Neural progenitor cell (in vitro differentiated cells): ENCODE measurements around the gene NDUFS6. TPM values are rescaled to one million over a fixed set of nuclear protein-coding genes. Genes with fewer than 3 reads are reported as not detected.
"Not testable (repeated sequence)": the region's sequence is repeated elsewhere in the genome, so short reads cannot be mapped to it uniquely, and the experiment has no call there.

Experiments used
- DNase-seq: peaks from one replicate; pipeline ENCODE4 v3.0.0-alpha.2; 2016; ENCODE audit warnings: low spot score
- H2AFZ ChIP-seq: fragments of 200-600 bp; sonication (generic); replicated peaks from 2 replicates; pipeline ENCODE4 v1.6.1; 2016; ENCODE audit warnings: antibody characterized with exemption
- H3F3A ChIP-seq: fragments of 200-600 bp; sonication (generic); 2 replicates; pipeline ENCODE4 v1.6.1; 2016; ENCODE audit warnings: antibody characterized with exemption, low read depth
- H3K27ac ChIP-seq: fragments of 200-600 bp; sonication (generic); 2 replicates; pipeline ENCODE4 v1.5.1; 2016; ENCODE audit warnings: mild to moderate bottlenecking
- H3K27me3 ChIP-seq: fragments of 200-600 bp; sonication (generic); 2 replicates; pipeline ENCODE4 v1.6.1; 2016; ENCODE audit warnings: mild to moderate bottlenecking, moderate library complexity
- H3K36me3 ChIP-seq: fragments of 200-600 bp; sonication (generic); 2 replicates; pipeline ENCODE4 v1.5.1; 2016
- H3K4me1 ChIP-seq: fragments of 200-600 bp; sonication (generic); 2 replicates; pipeline ENCODE4 v1.6.1; 2016; ENCODE audit warnings: mixed run types
- H3K4me2 ChIP-seq: fragments of 200-600 bp; sonication (generic); 2 replicates; pipeline ENCODE4 v1.6.1; 2016
- H3K4me3 ChIP-seq: fragments of 200-600 bp; sonication (generic); 2 replicates; pipeline ENCODE4 v1.5.1; 2016
- H3K79me2 ChIP-seq: fragments of 200-600 bp; sonication (generic); 2 replicates; pipeline ENCODE4 v1.6.1; 2016; ENCODE audit warnings: low read depth
- H3K9ac ChIP-seq: fragments of 200-600 bp; sonication (generic); 2 replicates; pipeline ENCODE4 v1.6.1; 2016
- H3K9me3 ChIP-seq: fragments of 200-600 bp; sonication (generic); 2 replicates; pipeline ENCODE4 v1.5.1; 2016; ENCODE audit warnings: low read depth
- H4K20me1 ChIP-seq: fragments of 200-600 bp; sonication (generic); 2 replicates; pipeline ENCODE4 v1.6.1; 2016; ENCODE audit warnings: low read depth
- H3K27ac Mint-ChIP-seq: 3 replicates; pipeline ENCODE4 v1.8.0; 2021; ENCODE audit warnings: mixed read lengths
- H3K27me3 Mint-ChIP-seq: 2 replicates; pipeline ENCODE4 v1.8.0; 2022; ENCODE audit warnings: low read depth, mild to moderate bottlenecking, inconsistent platforms, moderate library complexity, mixed read lengths; ENCODE audit not compliant: insufficient read depth
- H3K36me3 Mint-ChIP-seq: 3 replicates; pipeline ENCODE4 v1.8.0; 2021; ENCODE audit warnings: mixed read lengths
- H3K4me1 Mint-ChIP-seq: 3 replicates; pipeline ENCODE4 v1.8.0; 2021; ENCODE audit warnings: mixed read lengths
- H3K4me3 Mint-ChIP-seq: 3 replicates; pipeline ENCODE4 v1.8.0; 2021; ENCODE audit warnings: mild to moderate bottlenecking, moderate library complexity, mixed read lengths
- H3K9me3 Mint-ChIP-seq: 3 replicates; pipeline ENCODE4 v1.8.0; 2020; ENCODE audit warnings: mixed read lengths
- EZH2 ChIP-seq: fragments of 200-600 bp; sonication (generic); IDR thresholded peaks from 2 replicates; pipeline ENCODE4 v1.6.1; 2017; ENCODE audit warnings: antibody characterized with exemption, mild to moderate bottlenecking, moderate library complexity
- EZH2phosphoT487 ChIP-seq: fragments of 200-600 bp; sonication (generic); IDR thresholded peaks from 2 replicates; pipeline ENCODE4 v1.6.1; 2017; ENCODE audit warnings: antibody characterized with exemption
- total RNA-seq: library from RNA; depleted of rRNA; stranded (reverse); fragments of >200 nt; gene quantifications from 2 replicates; pipeline ENCODE4 v1.2.3, GENCODE V29; 2015; ENCODE audit warnings: low replicate concordance
- TF ChIP-seq, protein P1 (sequence below): fragments of 200-600 bp; sonication (generic); IDR thresholded peaks from 2 replicates; pipeline ENCODE4 v1.5.1; 2017; ENCODE audit warnings: antibody characterized with exemption, mild to moderate bottlenecking

The NDUFS6 gene
- total RNA-seq, 1 donor from 2014 or later: 54.2 TPM

DNA sequence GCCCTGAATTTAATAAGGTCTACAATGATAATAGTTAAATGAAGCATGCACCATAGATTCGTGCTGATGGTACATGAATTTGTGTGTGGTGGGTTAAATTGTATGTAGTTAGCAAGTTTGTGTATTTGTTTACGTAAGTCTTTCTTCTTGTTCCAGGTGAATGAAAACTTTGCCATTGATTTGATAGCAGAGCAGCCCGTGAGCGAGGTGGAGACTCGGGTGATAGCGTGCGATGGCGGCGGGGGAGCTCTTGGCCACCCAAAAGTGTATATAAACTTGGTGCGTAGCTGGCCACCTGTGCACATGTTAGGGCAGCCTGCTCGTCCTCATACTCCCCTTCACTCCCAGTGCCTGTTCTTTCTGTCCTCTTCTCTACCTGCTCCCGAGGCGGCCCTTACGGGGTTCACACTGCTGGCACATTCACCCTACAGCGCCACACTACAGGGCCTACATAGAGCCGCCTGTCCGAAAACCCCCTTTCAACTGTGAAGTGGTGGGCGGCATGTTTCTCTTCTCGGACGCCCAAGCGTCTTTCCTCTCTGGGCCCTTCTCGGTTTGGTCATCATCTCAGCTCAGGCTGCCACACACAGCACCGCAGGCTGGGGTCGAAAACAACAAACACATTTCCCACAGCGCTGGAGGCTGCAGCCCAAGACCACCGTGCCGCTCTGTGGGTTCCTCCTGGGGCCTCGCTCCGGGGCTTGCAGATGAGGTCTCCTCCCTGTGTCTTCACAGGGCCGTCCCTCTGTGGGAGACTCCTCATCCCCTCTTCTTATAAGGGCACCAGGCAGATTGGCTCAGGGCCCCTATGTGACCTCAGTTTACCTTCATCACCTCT lies 13.2 kb downstream of the NDUFS6 start:
- peaks cover 40% of the 10 kb centered on the region for H3K79me2 ChIP-seq
- peaks cover 6% of the 10 kb centered on the region for H3F3A ChIP-seq
- no peak overlapping the region for H3K27ac ChIP-seq
- no peak overlapping the region for H3K9ac ChIP-seq
- peaks cover 20% of the 10 kb centered on the region for H4K20me1 ChIP-seq
- no peak overlapping the region for H2AFZ ChIP-seq
- H3K36me3 ChIP-seq: peaks cover 10% of the 10 kb centered on the region
- H3K4me1 ChIP-seq: peaks cover 10% of the 10 kb centered on the region
- no peaks in the 10 kb centered on the region for H3K4me1 Mint-ChIP-seq
- H3K9me3 ChIP-seq: no peaks in the 10 kb centered on the region
- H3K27me3 Mint-ChIP-seq: no peaks in the 10 kb centered on the region
- H3K4me3 ChIP-seq: no peak overlapping the region
- no peak for DNase-seq
- H3K27ac Mint-ChIP-seq: no peak overlapping the region
- TF ChIP-seq, protein P1, sequence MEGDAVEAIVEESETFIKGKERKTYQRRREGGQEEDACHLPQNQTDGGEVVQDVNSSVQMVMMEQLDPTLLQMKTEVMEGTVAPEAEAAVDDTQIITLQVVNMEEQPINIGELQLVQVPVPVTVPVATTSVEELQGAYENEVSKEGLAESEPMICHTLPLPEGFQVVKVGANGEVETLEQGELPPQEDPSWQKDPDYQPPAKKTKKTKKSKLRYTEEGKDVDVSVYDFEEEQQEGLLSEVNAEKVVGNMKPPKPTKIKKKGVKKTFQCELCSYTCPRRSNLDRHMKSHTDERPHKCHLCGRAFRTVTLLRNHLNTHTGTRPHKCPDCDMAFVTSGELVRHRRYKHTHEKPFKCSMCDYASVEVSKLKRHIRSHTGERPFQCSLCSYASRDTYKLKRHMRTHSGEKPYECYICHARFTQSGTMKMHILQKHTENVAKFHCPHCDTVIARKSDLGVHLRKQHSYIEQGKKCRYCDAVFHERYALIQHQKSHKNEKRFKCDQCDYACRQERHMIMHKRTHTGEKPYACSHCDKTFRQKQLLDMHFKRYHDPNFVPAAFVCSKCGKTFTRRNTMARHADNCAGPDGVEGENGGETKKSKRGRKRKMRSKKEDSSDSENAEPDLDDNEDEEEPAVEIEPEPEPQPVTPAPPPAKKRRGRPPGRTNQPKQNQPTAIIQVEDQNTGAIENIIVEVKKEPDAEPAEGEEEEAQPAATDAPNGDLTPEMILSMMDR: no peak
- no peak for TF ChIP-seq EZH2phosphoT487
- TF ChIP-seq EZH2: no peak
- H3K4me2 ChIP-seq: no peak overlapping the region
- no peak overlapping the region for H3K4me3 Mint-ChIP-seq
- peaks cover 62% of the 10 kb centered on the region for H3K36me3 Mint-ChIP-seq
- H3K27me3 ChIP-seq: no peaks in the 10 kb centered on the region
- H3K9me3 Mint-ChIP-seq: no peaks in the 10 kb centered on the region

GRCh38 chr5:1815071-1815786 lies 14.0 kb downstream of the NDUFS6 start:
- H3K9ac ChIP-seq: no peak overlapping the region
- H3K4me2 ChIP-seq: no peak overlapping the region
- DNase-seq: no peak
- H4K20me1 ChIP-seq: peaks cover 16% of the 10 kb centered on the region
- Mint-ChIP-seq H3K27ac (no peak overlapping the region), H3K4me1 (no peaks in the 10 kb centered on the region), H3K36me3 (peaks cover 66% of the 10 kb centered on the region), H3K27me3 (no peaks in the 10 kb centered on the region), H3K9me3 (no peaks in the 10 kb centered on the region), H3K4me3 (no peak overlapping the region)
- peaks cover 10% of the 10 kb centered on the region for H3K4me1 ChIP-seq
- H3K27me3 ChIP-seq: no peaks in the 10 kb centered on the region
- TF ChIP-seq EZH2 (no peak), EZH2phosphoT487 (no peak)
- TF ChIP-seq, protein P1: no peak
- no peak overlapping the region for H3K27ac ChIP-seq
- peaks cover 38% of the 10 kb centered on the region for H3K79me2 ChIP-seq
- H3K36me3 ChIP-seq: peaks cover 12% of the 10 kb centered on the region
- H3F3A ChIP-seq: peaks cover 6% of the 10 kb centered on the region
- H3K4me3 ChIP-seq: no peak overlapping the region
- H2AFZ ChIP-seq: no peak overlapping the region
- no peaks in the 10 kb centered on the region for H3K9me3 ChIP-seq

DNA sequence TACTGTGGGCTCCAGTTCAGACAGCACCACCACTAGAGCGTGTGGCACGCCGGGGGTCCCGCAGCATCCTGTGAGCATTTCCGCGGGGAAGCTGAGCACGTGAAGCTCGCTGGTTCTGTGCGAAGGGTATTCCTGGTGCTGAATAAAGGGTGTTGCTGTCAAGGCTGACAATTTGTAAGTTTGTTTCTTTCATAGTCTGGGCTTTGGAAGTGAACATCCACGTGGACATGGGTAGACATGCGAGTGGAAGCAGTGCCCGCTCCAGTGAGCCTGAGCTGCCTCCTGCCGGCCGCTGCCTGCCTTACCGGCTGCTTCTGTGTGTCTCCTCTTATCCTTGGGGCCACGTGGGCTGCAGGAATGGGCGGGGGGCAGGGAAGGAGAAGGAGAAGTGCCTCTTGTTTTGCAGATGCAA lies 14.7 kb downstream of the NDUFS6 start:
- Histone ChIP-seq H3K4me2 (no peak overlapping the region), H3F3A (peaks cover 6% of the 10 kb centered on the region), H3K9ac (no peak overlapping the region), H3K27ac (no peak overlapping the region), H2AFZ (no peak overlapping the region), H3K36me3 (peaks cover 12% of the 10 kb centered on the region), H3K4me3 (no peak overlapping the region), H3K79me2 (peaks cover 33% of the 10 kb centered on the region), H3K9me3 (no peaks in the 10 kb centered on the region), H4K20me1 (peaks cover 11% of the 10 kb centered on the region), H3K27me3 (no peaks in the 10 kb centered on the region), H3K4me1 (peaks cover 10% of the 10 kb centered on the region)
- Mint-ChIP-seq H3K4me1 (no peaks in the 10 kb centered on the region), H3K27ac (no peak overlapping the region), H3K27me3 (no peaks in the 10 kb centered on the region), H3K36me3 (peaks cover 64% of the 10 kb centered on the region), H3K9me3 (no peaks in the 10 kb centered on the region), H3K4me3 (no peak overlapping the region)
- no peak for TF ChIP-seq EZH2phosphoT487
- TF ChIP-seq, protein P1: peak; percentile 5
- no peak for DNase-seq

GRCh38 chr5:1816495-1817089 lies 15.4 kb downstream of the NDUFS6 start:
- H4K20me1 ChIP-seq, H3K9me3 ChIP-seq, DNase-seq, H3K9ac ChIP-seq, H3K27ac ChIP-seq, H3K27ac Mint-ChIP-seq, H3K4me2 ChIP-seq, H3K4me3 Mint-ChIP-seq, H3K27me3 Mint-ChIP-seq, H2AFZ ChIP-seq, H3K4me3 ChIP-seq, H3K27me3 ChIP-seq, H3K36me3 ChIP-seq, H3F3A ChIP-seq, H3K9me3 Mint-ChIP-seq, H3K4me1 Mint-ChIP-seq: not testable (repeated sequence)
- Histone ChIP-seq H3K4me1 (peaks cover 10% of the 10 kb centered on the region), H3K79me2 (peaks cover 27% of the 10 kb centered on the region)
- peaks cover 66% of the 10 kb centered on the region for H3K36me3 Mint-ChIP-seq
